ENCODE data around the gene KIF4A. TPM values are rescaled to one million over a fixed set of nuclear protein-coding genes. Genes with fewer than 3 reads are reported as not detected.

The KIF4A gene
- total RNA-seq, 1 donor from 2014 or later, result 0.25 TPM

DNA sequence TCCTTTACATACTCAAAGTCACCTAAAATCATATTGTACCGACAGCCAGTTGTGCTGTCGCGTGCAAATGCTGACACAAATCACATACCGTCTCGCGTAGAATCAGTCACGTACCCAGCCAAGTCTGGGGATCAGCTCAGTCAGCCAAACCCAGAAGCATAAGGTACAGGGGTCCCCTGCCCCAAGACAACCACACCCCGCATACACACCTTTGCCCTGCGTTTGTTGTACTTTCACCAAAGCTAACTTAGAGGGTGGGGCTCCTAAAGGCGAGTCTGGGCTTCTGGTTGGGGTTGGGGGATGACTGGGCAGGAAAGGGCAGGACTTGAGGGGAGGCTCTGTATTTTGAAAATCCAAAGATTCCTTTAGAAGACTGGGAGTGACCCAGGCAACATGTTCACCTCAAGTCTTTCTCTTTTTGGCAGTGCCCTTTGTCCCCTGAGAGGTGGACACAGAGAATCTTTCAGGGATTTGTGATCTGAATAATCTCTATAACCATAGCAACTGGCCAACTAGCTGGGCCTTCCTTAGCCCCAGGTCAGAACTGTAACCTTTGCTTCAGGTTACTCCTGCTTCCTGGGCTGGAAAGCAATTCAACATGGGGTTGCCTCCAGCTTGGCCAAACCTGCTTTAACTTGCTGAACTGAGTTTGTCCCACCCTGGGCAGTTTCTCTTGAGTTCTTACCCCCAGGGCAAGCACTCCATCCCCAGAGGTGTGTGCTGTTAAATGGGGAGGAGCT, 134.2 kb downstream of the KIF4A start:
- H3K4me1 ChIP-seq, result no peaks in the 10 kb centered on the region
- no peak overlapping the region for H3K27ac ChIP-seq (replicated peaks)
- no peak overlapping the region for H3K4me3 ChIP-seq
- no peaks in the 10 kb centered on the region for H3K9me3 ChIP-seq (replicated peaks)
- no peak for DNase-seq
- no peaks in the 10 kb centered on the region for H3K36me3 ChIP-seq
- TF ChIP-seq, protein P1, sequence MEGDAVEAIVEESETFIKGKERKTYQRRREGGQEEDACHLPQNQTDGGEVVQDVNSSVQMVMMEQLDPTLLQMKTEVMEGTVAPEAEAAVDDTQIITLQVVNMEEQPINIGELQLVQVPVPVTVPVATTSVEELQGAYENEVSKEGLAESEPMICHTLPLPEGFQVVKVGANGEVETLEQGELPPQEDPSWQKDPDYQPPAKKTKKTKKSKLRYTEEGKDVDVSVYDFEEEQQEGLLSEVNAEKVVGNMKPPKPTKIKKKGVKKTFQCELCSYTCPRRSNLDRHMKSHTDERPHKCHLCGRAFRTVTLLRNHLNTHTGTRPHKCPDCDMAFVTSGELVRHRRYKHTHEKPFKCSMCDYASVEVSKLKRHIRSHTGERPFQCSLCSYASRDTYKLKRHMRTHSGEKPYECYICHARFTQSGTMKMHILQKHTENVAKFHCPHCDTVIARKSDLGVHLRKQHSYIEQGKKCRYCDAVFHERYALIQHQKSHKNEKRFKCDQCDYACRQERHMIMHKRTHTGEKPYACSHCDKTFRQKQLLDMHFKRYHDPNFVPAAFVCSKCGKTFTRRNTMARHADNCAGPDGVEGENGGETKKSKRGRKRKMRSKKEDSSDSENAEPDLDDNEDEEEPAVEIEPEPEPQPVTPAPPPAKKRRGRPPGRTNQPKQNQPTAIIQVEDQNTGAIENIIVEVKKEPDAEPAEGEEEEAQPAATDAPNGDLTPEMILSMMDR (IDR thresholded peaks at IDR 0.05; ENCODE audit: borderline replicate concordance), result no peak
- peaks cover 5% of the 10 kb centered on the region for H3K27me3 ChIP-seq (ENCODE audit: low read depth)
- intact Hi-C loops (cut with micrococcal nuclease), result no loop called here

DNA sequence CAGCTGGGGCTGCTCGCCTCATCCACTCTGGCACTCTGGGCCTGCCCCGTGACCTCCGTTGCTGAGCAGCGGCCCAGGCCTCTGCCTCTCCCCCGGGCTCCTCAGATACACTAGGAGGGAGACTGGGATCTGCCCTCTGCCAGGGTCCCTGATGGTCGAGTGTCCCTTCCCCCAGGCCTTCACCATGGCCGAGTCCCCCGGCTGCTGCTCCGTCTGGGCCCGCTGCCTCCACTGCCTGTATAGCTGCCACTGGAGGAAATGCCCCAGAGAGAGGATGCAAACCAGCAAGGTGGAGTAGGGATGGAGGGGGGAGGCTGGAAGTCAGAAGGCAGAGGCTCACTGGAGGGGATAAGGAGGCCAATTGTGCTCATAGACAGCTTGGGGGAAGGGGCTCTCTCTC, 134.9 kb downstream of the KIF4A start:
- TF ChIP-seq, protein P1 (IDR thresholded peaks at IDR 0.05; ENCODE audit: borderline replicate concordance), result no peak
- no peaks in the 10 kb centered on the region for H3K36me3 ChIP-seq
- intact Hi-C loops (cut with micrococcal nuclease), result no loop called here

DNA sequence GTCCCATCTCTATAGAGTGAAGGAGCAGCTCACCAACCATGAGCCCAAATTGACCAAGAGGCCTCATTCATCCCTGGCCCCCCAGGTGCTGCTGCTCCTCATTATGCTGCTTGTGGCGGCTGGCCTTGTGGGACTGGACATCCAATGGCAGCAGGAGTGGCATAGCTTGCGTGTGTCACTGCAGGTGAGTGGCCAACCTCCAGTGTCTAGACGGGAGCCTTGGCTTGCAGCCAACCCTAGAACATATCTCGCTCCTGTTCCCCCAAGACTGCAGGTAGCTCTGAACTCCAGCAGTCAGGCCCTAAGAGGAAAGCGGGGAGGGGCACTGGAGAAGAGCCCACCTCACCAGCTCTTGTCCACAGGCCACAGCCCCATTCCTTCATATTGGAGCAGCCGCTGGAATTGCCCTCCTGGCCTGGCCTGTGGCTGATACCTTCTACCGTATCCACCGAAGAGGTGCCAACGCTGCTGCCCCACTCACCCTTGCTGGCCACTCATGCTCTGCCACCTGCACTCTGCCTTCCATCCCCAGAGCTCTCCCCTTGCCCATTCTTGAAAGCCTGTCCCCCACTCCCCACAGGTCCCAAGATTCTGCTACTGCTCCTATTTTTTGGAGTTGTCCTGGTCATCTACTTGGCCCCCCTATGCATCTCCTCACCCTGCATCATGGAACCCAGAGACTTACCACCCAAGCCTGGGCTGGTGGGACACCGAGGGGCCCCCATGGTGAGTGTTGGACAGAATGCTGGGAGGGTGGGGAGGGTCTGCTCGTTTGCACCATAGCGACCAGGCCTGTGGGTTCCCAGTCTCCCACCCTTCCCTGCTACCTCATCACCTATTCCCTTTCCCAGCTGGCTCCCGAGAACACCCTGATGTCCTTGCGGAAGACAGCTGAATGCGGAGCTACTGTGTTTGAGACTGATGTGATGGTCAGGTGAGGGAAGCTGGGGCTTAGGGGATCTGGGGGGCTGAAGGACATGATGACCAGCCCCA, 136.7 kb downstream of the KIF4A start:
- H3K36me3 ChIP-seq, result no peaks in the 10 kb centered on the region
- no peaks in the 10 kb centered on the region for H3K9me3 ChIP-seq (replicated peaks)
- no peak for DNase-seq
- no peak overlapping the region for H3K27ac ChIP-seq (replicated peaks)
- no peak overlapping the region for H3K4me3 ChIP-seq
- H3K27me3 ChIP-seq (ENCODE audit: low read depth), result peaks cover 5% of the 10 kb centered on the region
- H3K4me1 ChIP-seq, result no peaks in the 10 kb centered on the region
- TF ChIP-seq, protein P1 (IDR thresholded peaks at IDR 0.05; ENCODE audit: borderline replicate concordance), result no peak
- intact Hi-C loops (cut with micrococcal nuclease), result no loop called here

More for the DNA sequence above, 134.9 kb downstream of the KIF4A start:
- Histone ChIP-seq H3K27me3 (ENCODE audit: low read depth) (peaks cover 5% of the 10 kb centered on the region), H3K9me3 (replicated peaks) (no peaks in the 10 kb centered on the region), H3K4me3 (no peak overlapping the region), H3K4me1 (no peaks in the 10 kb centered on the region), H3K27ac (replicated peaks) (no peak overlapping the region)
- no peak for DNase-seq

DNA sequence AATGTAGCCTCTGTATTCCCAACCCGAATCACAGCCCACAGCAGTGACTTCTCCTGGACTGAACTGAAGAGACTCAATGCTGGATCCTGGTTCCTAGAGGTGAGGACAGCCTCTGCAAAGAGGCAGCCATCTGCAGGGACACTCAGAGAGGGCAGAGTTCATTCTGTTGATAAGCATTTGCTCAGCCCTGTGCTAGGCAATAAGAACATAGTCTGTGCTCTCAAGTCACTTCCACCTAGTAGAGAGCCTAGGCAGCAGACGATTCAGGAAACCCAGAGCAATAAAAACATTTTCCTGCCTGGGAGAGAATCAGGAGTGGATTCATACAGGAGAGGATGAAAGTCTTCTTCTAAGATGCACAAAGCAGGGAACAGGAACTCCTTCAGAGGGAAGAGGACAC, 137.5 kb downstream of the KIF4A start:
- no peaks in the 10 kb centered on the region for H3K9me3 ChIP-seq (replicated peaks)
- no peaks in the 10 kb centered on the region for H3K36me3 ChIP-seq
- no peak overlapping the region for H3K27ac ChIP-seq (replicated peaks)
- H3K27me3 ChIP-seq (ENCODE audit: low read depth), result peaks cover 5% of the 10 kb centered on the region
- intact Hi-C loops (cut with micrococcal nuclease), result no loop called here
- H3K4me3 ChIP-seq, result no peak overlapping the region
- TF ChIP-seq, protein P1 (IDR thresholded peaks at IDR 0.05; ENCODE audit: borderline replicate concordance), result no peak
- no peak for DNase-seq
- no peaks in the 10 kb centered on the region for H3K4me1 ChIP-seq

DNA sequence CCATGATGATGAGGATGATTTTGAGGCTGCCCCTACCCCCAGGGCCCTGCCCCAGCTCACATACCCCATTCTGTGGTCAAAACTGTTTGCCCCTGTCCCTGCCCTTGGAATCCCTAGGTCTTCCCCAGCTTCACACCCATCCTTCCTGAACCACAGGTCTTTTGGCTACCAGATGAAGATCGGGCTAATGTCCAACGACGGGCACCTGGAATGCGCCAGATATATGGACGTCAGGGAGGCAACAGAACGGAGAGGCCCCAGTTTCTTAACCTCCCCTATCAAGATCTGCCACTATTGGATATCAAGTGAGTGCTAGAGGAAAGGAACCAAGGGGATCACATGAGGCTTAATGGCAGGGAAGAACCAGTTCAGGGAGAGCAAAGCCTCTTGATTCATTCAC, 139.9 kb downstream of the KIF4A start:
- intact Hi-C loops (cut with micrococcal nuclease), result no loop called here
- Histone ChIP-seq H3K4me3 (no peak overlapping the region), H3K27ac (replicated peaks) (no peak overlapping the region), H3K4me1 (peaks cover 10% of the 10 kb centered on the region), H3K27me3 (ENCODE audit: low read depth) (no peaks in the 10 kb centered on the region), H3K9me3 (replicated peaks) (no peaks in the 10 kb centered on the region), H3K36me3 (no peaks in the 10 kb centered on the region)
- TF ChIP-seq, protein P1 (IDR thresholded peaks at IDR 0.05; ENCODE audit: borderline replicate concordance), result no peak
- no peak for DNase-seq

Data from left ventricle myocardium inferior (tissue), 1 donor.